ENCODE data around the gene EVC2.

EVC2 gene

DNA sequence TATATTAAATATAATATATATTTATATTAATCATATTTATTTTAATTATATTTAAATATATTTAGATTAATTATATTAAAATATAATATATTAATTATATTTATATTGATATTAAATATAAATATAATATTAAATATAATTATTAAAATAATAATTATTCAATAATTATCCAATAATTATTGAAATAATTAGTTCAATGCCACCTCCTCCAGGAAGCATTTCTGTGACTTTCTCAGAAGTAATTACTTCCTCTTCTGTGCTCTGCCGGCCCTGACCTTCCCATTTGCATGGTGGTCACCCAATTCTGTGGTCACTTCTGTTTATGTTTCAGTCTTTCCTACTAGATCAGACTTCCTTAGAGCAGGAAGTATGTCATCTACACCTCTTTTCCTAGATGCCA lies 45.8 kb downstream of the EVC2 start:
- DNase-seq, result peak in 1 of 2 donors; percentile 7

DNA sequence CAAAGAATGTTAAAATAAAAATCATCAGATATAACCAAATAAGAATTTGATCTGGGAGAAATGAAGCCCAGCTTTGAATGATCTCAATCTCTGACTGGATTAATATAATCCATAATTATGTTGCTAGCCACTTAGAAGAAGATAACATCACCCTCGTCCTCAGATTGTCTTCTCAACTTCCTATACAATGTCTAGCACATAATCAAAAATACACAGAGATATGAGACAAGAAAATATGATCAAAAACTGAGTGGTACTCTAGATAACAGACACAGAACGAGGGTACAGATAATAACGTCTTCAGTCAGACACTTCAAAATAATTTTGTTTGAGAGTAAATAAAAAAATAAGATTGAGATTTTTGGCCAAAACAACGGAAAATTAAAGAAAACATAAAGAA lies 47.1 kb downstream of the EVC2 start:
- DNase-seq, result no peak

DNA sequence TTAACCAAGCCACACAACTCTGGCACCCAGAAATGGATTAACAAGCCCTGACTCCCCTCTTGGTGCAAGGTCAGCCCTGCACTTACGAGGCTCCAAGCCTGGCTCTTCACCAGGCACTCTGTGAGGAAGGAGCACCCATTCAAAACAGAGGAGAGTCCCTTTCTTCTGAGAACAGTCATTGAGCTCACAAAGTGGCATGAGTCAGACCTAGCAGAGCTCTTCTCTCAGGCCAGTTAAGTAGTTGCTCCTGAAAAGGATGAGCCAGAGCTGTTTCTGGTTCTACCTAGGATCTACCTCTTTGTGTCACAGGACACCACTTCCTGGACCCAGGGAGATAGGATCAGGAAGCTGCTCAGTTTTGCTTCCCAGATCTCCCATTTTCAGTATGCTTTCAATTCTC lies 48.2 kb downstream of the EVC2 start:
- DNase-seq, result no peak

DNA sequence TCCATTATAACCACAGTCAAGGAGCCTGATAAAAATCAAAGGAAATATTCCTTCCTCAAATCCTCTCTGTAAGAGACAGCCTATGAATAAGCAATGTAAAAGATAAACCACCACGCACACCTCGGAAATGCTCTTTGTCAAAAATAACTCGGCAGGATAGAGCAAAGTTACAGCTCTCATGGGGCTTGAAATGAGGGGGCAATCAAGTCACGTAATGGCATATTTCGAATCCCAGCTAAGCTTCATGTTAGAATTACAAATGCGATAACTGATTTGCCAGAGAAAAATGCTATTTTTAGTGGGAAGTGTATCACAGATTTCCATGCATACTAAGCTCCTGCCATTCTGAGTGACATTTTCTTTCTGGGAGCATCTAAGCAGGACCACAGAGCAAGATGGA lies 49.4 kb downstream of the EVC2 start:
- no peak for DNase-seq

DNA sequence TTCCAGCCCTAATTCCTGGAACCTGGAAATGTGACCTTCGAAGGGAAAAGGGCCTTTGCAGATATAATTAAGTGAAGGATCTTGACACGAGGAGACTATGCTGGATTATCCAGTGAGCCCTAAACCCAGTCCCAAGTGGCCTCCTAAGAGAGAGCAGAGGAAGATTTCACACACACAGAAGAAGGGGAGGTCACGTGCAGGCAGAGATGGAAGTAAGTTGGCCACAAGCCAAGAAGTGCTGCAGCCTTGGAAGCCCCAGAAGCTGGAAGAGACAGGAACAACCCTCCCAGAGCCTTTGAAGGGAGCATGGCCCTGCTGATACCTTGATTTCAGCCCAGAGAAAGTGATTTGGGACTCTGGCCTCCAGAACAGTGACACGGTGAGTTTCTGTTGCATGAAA lies 51.9 kb downstream of the EVC2 start:
- DNase-seq, result no peak

DNA sequence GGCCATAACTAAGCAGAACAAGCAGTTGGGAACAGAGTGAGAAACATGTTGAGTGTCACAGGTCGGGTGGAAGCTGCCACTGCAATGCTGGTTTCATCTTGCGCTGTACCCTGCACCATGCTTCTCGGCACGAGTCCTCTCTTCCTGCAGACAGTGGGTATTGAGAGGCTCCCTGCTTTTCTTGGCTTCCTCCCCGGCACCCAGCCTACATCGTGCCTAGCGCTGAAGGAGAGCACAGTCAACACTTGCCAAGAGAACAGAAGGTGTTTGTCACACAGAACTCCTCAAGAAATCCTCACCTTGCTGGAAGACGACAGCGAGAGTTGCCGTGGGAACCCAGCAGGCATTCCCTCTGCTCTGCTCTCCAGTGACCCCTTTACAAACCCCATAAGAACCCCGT lies 53.6 kb downstream of the EVC2 start:
- DNase-seq, result no peak

DNA sequence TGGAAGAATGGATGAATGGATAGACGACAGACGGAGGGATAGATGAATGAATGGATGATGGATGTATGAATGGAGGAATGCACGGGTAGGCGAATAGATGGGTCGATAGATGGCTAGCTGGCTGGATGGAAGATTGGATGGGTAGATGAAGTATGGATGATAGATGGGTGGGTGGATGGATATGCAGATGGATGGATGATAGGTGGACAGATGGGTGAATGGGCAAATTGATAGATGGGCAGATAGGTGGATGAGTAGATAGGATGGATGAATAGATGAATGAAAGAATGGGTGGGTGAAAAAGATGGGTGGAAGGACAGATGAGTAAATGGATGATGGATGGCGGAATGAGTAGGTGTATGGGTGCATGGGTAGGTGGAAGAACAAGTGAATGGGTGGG lies 57.3 kb downstream of the EVC2 start:
- no peak for DNase-seq

DNA sequence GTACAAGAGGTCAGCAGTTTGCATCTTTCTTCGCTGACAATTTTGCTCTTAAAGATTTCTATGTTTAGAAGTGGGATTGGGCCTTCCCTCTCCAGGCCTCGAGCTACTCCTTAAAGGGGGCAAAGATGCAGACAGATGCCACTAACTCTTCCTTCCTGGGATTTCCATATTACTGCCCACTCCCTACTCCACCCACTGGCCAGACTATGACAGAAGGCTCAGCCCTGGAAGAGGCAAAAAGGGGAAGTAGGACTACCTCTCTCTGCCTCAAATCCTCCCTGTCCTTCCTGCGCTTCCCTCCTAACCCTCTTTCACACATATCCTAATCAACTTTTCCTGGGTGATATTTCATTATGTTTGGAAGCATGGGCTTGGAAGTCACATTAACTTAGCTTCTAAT lies 58.3 kb downstream of the EVC2 start:
- peak; percentile 3 to 16 for DNase-seq

DNA sequence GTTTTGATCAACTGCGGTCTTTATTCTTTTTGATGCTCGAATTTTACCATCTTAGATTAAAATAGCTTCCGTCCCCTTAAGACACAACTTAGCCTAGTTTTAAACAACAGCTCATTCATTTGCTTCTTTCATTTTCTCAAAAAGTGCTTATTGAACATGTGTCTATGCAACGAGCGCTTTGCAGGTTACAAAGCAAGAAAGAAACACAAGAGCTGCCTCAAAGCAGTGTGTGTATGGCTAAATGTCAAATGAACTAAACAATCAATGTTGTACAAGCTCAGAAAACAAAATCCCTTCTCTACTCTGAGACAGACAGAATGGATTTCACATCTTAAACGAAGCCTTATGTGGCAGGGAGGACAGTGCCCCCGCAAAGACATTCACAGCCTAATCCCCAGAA lies 61.0 kb downstream of the EVC2 start:
- DNase-seq, result no peak

DNA sequence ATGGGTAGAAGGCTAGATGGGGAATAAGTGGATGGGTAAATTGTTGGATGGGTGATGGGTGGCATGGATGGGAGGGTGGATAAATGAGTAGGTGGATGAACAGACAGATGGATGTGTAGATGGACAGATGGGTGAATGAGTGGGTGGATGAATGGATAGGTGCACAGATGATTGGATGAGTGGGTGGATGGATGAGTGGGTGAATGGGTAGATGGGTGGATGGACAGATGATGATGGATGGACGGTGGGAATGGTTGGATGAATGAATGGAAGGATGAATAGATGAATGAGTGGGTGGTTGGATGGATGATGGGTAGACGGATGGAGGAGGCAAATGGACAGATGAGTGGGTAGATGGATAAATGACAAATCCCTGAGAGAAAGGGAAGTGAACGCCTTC lies 68.3 kb downstream of the EVC2 start:
- DNase-seq, result no peak

DNA sequence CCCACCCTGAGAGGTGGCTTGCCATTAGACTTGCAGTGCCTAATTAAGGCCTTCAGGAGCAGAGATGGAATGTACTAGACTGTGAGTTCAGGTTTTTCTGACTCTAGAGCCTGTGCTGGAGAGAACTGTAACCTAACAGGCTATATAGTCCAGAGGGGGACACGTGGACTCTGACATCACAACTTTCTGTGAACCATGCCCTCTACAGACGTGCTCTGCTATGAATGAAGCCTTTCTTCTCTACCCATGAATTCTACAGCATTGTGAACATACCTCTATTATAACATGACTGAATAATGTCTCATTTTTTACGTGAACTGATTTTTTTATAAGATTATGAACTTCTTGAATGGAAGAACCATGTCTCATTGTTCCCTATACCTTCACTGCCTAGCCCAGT lies 68.8 kb downstream of the EVC2 start:
- DNase-seq, result no peak

DNA sequence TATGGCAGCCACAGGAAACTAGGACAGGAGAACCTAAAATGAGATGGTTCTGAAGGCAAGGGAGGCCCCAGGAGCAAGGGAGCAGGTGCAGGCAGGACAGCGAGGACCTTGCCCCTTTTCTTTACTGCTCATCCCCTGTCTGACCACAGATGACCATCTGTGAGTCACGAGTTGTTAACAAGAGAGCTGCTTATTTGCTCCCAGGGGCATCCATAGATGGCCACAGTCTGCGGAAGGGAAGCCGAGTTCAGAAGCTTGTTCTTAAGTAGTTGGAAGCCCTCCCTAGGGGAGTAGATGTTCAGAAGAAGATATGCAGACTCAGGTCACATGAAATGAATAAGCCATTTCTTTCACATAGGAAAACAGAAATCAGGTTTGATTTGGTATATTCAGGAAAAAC lies 69.4 kb downstream of the EVC2 start:
- no peak for DNase-seq

DNA sequence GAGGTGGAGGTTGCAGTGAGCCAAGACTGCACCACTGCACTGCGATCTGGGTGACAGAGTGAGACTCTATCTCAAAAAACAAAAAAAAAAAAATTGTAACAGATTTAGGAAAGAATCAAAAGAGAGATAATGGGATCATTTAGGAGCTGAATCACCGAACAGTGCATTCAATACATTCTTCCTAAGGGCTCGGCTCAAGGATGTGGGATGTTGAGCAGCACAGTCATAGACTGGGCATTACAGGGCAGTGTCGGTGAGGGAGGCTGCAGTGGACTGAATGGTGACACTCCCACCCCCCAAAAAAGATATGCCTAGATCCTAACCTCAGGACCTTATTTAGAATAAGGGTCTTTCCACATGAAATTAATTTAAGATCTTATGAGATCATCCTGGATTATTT lies 70.0 kb downstream of the EVC2 start:
- DNase-seq, result no peak

DNA sequence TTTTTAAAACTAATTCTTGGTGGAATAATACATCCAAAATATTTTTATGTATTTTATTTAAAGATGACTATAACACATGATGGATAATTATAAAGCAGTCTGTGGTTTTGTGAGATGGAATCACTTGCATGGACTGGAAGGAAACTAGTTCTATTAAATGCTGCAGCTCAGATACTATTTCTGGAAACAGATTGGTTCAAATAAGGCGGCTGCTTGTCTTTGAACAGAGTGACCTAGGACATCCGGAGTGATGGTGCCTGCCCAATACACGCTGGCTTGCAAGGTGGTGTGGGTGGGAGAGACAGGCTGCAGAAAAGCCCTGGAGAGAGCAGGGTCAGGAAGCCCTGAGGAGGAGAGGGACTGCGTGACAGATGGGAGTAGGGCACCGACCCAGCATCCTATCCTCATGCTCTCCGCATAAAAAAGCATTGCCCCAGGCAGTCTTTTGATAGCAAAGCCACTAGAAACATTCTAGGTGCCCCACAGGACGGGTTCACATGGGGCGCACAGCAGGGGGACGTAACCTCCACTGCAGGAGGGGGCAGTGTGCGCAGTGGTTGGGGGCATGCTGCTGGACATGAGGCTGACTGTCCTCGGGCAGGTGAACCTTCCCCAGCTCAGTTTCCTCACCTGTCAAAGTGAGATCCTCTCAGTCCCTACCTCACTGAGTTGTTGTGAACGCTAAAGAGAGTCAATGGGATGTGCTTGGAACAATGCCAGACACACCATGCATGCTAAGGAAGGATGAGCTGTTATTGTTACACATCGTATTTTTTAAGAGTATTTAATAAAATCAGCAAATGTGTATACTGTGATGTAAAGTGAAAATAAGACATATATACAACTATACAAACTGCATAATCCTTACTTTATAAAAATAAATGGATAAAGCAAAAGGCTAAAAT lies 71.3 kb downstream of the EVC2 start:
- no peak for DNase-seq

DNA sequence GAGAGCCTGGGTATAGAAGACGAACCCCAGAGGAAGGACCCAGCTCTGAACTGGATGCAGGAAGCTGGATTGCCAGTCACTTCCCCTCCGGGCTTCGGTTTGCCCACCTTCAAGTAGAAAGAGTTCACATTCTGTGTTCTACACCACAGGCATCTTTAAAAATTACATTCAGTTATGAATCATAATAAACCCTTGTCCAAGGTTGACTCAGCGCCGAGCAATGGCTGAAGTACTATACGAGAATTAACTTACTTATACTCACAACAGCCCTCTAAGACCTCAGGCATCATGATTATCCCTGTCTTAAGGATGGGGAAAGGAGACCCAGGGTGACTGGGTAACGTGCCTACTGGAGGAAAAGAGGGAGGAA lies 72.5 kb downstream of the EVC2 start:
- DNase-seq, result no peak

DNA sequence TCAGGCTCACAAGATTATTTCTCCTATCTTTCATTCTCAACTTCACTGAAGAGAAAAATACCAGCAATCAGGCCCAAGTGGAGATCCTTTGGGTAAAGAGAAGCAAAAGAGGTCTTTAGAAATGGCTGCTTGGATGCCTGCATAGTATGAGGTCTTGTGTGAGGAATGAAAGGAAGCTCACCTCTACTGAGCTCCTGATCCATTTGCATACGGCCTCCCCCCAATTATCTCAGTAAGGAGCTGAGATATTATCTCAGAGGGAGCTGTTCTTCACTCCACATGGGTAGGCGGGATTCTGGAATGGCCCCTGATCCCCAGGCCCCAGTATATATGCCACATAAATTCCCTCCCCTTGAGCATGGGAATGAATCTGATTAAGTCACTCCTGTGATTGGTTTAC lies 75.8 kb downstream of the EVC2 start:
- no peak for DNase-seq

DNA sequence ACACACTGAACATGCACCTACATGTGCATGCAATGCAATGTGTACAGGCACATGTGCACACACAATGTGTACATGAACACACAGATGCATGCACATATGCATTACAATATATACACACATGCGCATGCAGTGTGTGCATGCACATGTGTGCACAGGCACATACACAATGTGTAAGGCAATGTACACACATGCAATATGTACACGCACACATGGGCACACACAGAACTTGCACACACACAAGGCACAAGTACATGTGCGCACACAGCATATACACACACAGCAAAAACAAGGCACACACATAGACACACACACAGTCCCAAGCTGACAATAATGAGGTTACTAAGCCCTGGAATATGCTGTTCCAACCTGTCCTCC lies 76.3 kb downstream of the EVC2 start:
- no peak for DNase-seq

DNA sequence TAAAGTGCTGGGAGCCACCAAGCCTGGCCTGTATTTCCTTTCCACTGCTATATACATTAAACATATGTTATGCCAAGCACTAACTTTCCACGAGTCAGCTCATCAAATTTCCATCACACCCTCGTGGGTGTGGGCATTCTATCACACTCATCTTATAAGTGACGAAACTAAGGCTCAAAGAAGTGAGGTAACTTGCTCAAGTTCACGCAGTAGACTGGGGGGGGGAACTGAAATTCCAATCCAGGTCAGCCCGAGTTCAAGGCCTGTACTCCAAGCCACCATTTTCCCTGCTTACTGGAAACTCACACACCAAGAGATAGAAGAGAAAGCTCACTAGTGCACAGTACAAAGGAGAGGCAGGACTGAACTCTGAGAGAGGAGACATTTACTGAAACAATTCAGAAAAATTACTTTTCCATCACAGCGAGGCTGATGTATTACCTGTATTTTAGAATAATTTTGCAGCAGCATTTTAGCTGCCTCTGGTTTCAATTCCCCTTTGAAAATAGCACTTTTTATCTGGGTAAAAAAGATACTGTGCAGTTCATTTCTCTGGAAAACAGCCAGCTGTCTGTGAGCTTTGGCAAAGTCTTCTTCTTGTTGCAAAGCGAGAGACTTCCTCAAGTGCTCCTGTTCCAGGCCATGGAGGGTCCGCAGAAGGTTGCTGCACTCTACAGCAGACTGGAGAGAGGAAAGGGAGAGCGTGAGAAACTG lies 76.8 kb downstream of the EVC2 start:
- DNase-seq, result no peak

DNA sequence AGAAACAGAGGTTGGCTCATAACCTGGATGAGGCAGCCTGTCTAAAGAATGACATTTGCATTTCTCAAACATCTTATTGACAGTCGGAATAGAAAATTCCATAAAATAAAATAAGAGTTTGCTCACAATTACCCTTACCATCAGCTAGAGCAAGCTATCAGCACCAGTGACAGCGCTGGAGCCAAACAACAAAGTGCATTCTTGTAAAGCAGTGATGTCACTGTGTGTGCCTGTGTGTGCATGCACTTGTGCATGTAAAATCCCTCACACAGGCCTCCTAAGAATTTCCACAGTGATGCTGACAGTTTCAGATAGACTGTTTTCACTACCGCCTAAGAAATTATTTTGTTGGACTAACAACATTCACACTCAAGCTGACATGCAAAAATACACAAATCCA lies 77.6 kb downstream of the EVC2 start:
- no peak for DNase-seq

DNA sequence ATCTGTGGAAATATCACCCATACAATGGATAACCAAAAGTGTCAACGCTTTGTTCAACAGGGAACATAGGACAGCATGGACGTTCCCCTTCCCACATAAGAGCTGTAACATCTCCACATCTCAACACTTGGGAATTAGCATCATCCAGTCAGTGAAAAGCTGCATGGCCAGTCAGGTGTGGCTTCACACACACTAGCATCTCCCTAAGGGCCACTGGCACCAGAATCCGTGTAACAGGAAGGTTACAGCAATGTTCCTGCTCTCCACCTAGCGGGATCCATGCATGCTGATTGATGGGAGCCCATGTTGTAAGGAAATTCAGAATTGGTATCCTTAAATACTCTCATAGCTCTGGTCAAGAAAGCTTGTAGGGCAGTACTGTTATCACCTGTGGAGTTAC lies 78.8 kb downstream of the EVC2 start:
- DNase-seq, result no peak

DNA sequence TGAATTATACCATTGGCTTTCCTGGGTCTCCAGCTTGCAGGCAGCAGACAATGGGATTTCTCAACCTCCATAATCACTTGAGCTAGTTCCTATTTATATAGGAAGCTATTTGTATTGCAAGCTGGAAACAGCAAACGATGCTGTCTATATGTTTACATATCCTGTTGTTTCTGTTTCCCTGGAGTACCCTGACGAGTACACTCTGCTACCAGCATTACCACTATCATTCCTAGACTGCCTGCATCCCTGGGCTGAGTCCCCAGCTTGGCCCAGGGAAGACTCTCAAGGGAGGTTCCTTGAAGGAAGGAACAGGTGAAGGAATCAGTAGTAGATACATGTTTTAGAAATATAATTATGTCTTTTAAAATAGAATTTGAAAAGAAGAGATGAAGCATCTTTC lies 81.4 kb downstream of the EVC2 start:
- no peak for DNase-seq

DNA sequence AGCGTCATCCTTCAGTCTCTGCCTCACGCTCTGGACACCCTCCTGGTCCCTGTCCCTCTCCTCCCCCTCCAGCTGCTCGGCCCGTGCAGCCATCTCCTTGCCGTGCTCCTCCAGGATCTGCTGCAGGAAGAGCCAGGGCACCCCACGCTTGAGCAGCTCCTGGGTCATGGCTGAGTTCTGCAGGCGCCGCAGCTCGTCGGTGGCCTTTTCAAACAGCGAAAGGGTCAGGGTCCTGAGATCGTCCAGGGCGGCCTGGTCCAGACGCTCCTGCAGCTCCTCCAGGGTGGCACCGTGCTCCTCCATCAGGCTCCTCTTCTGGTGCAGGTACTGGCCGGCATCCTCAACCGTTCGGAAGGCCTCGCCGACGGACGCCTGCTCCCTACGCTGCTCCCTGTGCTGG lies 85.8 kb downstream of the EVC2 start:
- no peak for DNase-seq

DNA sequence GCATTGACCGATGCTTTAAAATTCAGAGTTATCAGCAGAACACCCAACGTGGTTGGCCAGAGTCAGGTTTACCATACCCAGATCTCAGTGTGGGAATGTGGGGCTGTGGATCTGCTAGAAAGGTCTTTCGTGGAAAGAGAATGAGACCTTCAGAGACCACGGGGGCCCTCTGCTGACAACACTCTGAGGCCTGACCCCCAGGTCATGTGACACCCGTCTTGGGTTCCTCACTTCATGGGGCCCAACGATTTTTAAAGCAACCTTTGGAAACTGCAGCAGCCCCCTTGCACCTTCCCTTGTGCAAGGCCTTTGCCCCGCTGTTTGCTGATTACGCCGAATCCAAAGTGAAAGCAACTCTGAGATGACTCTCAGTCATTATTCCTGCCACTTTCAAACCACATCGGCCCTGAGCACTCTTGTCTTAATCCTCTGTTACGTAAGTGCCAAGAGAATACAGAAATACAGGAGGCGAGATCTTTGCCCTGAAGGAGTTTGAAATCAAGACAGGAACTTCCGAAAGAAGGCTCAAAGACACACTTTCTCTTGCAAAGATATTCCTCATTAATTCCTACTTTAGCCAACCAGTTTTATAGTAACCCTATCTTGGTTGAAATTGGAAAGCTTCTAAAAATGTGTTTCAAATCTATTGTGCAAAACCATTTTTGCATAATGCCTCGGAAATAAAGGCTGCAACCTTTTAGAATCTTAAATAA lies 88.3 kb downstream of the EVC2 start:
- DNase-seq, result no peak

All from inflammatory macrophage (primary cell).